Loucy (cell line): Measurements from ENCODE around the gene PCLO.

Experiments
- H2AFZ ChIP-seq: fragments of 200-600 bp; sonication (generic); 2 replicates; pipeline ENCODE4 v1.6.0; 2016; ENCODE audit warnings: antibody characterized with exemption, mild to moderate bottlenecking, low read length, moderate library complexity
- H3F3A ChIP-seq: fragments of 200-600 bp; 2 replicates; pipeline ENCODE4 v1.6.0; 2016; ENCODE audit warnings: antibody characterized with exemption, low read depth, mild to moderate bottlenecking
- H3K27me3 ChIP-seq: fragments of 200-600 bp; sonication (generic); 2 replicates; pipeline ENCODE4 v1.6.1; 2014; ENCODE audit warnings: low read length, mild to moderate bottlenecking; ENCODE audit not compliant: insufficient read depth, poor library complexity, severe bottlenecking
- H3K36me3 ChIP-seq: fragments of 200-600 bp; sonication (generic); 2 replicates; pipeline ENCODE4 v1.6.1; 2016; ENCODE audit warnings: low read length; ENCODE audit not compliant: insufficient read depth
- H3K4me1 ChIP-seq: fragments of 200-600 bp; sonication (generic); 2 replicates; pipeline ENCODE4 v1.5.1; 2014; ENCODE audit warnings: low read length, mild to moderate bottlenecking; ENCODE audit not compliant: insufficient read depth, poor library complexity, severe bottlenecking
- H3K4me2 ChIP-seq: fragments of 200-600 bp; sonication (generic); 2 replicates; pipeline ENCODE4 v1.6.0; 2014; ENCODE audit warnings: antibody characterized with exemption, low read length, low read depth, mild to moderate bottlenecking; ENCODE audit not compliant: poor library complexity, severe bottlenecking
- H3K4me3 ChIP-seq: fragments of 200-600 bp; sonication (generic); 2 replicates; pipeline ENCODE4 v1.5.1; 2014; ENCODE audit warnings: low read length, mild to moderate bottlenecking, mixed read lengths; ENCODE audit not compliant: poor library complexity, severe bottlenecking
- H3K79me2 ChIP-seq: fragments of 200-600 bp; sonication (generic); 2 replicates; pipeline ENCODE4 v1.6.1; 2014; ENCODE audit warnings: low read length; ENCODE audit not compliant: insufficient read depth
- H3K9ac ChIP-seq: fragments of 200-600 bp; sonication (generic); 2 replicates; pipeline ENCODE4 v1.6.0; 2014; ENCODE audit warnings: mild to moderate bottlenecking, low read depth, low read length, moderate library complexity; ENCODE audit not compliant: poor library complexity, severe bottlenecking
- H3K9me2 ChIP-seq: fragments of 200-600 bp; sonication (generic); replicated peaks from 2 replicates; pipeline ENCODE4 v1.6.1; 2016; ENCODE audit warnings: low read depth, low read length, mixed read lengths
- H3K9me3 ChIP-seq: fragments of 200-600 bp; sonication (generic); 2 replicates; pipeline ENCODE4 v1.6.1; 2014; ENCODE audit warnings: mild to moderate bottlenecking, antibody characterized with exemption, low read length, low read depth; ENCODE audit not compliant: insufficient read depth
- H4K20me1 ChIP-seq: fragments of 200-600 bp; sonication (generic); 2 replicates; pipeline ENCODE4 v1.6.0; 2014; ENCODE audit warnings: antibody characterized with exemption, low read length, mild to moderate bottlenecking; ENCODE audit not compliant: insufficient read depth, poor library complexity, severe bottlenecking
- EZH2phosphoT487 ChIP-seq: fragments of 200-600 bp; IDR thresholded peaks from 2 replicates; pipeline ENCODE4 v1.6.1; 2018; ENCODE audit warnings: antibody characterized with exemption, mild to moderate bottlenecking, moderate library complexity, borderline replicate concordance
- TF ChIP-seq, protein P1 (sequence below): fragments of 200-600 bp; sonication (generic); conservative IDR thresholded peaks from 2 replicates; pipeline ENCODE4 v1.5.1; 2014; ENCODE audit warnings: mild to moderate bottlenecking, antibody characterized with exemption, low read length

Gene PCLO

GRCh38 chr7:83159731-83160130, 3.0 kb downstream of the PCLO start:
- H3K9me2 ChIP-seq, result no peaks in the 10 kb centered on the region
- H3K4me2 ChIP-seq, result no peak overlapping the region
- no peak overlapping the region for H3K4me3 ChIP-seq
- H3F3A ChIP-seq, result no peaks in the 10 kb centered on the region
- TF ChIP-seq, protein P1, sequence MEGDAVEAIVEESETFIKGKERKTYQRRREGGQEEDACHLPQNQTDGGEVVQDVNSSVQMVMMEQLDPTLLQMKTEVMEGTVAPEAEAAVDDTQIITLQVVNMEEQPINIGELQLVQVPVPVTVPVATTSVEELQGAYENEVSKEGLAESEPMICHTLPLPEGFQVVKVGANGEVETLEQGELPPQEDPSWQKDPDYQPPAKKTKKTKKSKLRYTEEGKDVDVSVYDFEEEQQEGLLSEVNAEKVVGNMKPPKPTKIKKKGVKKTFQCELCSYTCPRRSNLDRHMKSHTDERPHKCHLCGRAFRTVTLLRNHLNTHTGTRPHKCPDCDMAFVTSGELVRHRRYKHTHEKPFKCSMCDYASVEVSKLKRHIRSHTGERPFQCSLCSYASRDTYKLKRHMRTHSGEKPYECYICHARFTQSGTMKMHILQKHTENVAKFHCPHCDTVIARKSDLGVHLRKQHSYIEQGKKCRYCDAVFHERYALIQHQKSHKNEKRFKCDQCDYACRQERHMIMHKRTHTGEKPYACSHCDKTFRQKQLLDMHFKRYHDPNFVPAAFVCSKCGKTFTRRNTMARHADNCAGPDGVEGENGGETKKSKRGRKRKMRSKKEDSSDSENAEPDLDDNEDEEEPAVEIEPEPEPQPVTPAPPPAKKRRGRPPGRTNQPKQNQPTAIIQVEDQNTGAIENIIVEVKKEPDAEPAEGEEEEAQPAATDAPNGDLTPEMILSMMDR, result no peak
- TF ChIP-seq EZH2phosphoT487, result no peak
- H3K79me2 ChIP-seq, result no peaks in the 10 kb centered on the region
- no peaks in the 10 kb centered on the region for H3K4me1 ChIP-seq
- H4K20me1 ChIP-seq, result no peaks in the 10 kb centered on the region
- no peak overlapping the region for H2AFZ ChIP-seq
- no peaks in the 10 kb centered on the region for H3K36me3 ChIP-seq
- H3K9me3 ChIP-seq, result no peaks in the 10 kb centered on the region
- no peaks in the 10 kb centered on the region for H3K27me3 ChIP-seq
- no peak overlapping the region for H3K9ac ChIP-seq

GRCh38 chr7:83156006-83156405, 6.7 kb downstream of the PCLO start:
- Histone ChIP-seq H3K4me2 (no peak overlapping the region), H3K36me3 (no peaks in the 10 kb centered on the region), H3K4me1 (no peaks in the 10 kb centered on the region), H4K20me1 (no peaks in the 10 kb centered on the region), H3K9ac (no peak overlapping the region), H3K79me2 (no peaks in the 10 kb centered on the region), H3K27me3 (no peaks in the 10 kb centered on the region), H2AFZ (no peak overlapping the region), H3K4me3 (no peak overlapping the region), H3F3A (no peaks in the 10 kb centered on the region), H3K9me3 (no peaks in the 10 kb centered on the region), H3K9me2 (no peaks in the 10 kb centered on the region)
- TF ChIP-seq, protein P1, result no peak
- TF ChIP-seq EZH2phosphoT487, result no peak

GRCh38 chr7:83155407-83155806, 7.3 kb downstream of the PCLO start:
- TF ChIP-seq EZH2phosphoT487, result no peak
- TF ChIP-seq, protein P1, result no peak
- H3K4me3 ChIP-seq, result no peak overlapping the region
- H3K27me3 ChIP-seq, result no peaks in the 10 kb centered on the region
- H3K36me3 ChIP-seq, result no peaks in the 10 kb centered on the region
- no peaks in the 10 kb centered on the region for H4K20me1 ChIP-seq
- no peaks in the 10 kb centered on the region for H3K79me2 ChIP-seq
- no peaks in the 10 kb centered on the region for H3K4me1 ChIP-seq
- no peak overlapping the region for H3K4me2 ChIP-seq
- H3K9me2 ChIP-seq, result no peaks in the 10 kb centered on the region
- no peaks in the 10 kb centered on the region for H3F3A ChIP-seq
- H3K9ac ChIP-seq, result no peak overlapping the region
- H2AFZ ChIP-seq, result no peak overlapping the region
- H3K9me3 ChIP-seq, result no peaks in the 10 kb centered on the region
